Liver (tissue), 9 donors: Measurements from ENCODE around the gene MADD. TPM values are rescaled to one million over a fixed set of nuclear protein-coding genes. Genes with fewer than 3 reads are reported as not detected.

ENCODE experiments used
- DNase-seq: peaks from one replicate; pipeline ENCODE4 v3.0.0-alpha.2; 2017; ENCODE audit warnings: low spot score
- H3K27ac ChIP-seq, 2 donors: one replicate each; pipeline ENCODE4 v1.7.0; 2013; ENCODE audit warnings: inconsistent platforms in 2 of 2, low read length in 2 of 2, control low read depth in 1 of 2, low read depth in 1 of 2, mild to moderate bottlenecking in 1 of 2
- H3K27me3 ChIP-seq, 4 donors: one replicate each; pipeline versions ENCODE4 v1.6.1 to v1.7.0; 2013; ENCODE audit warnings: low read length in 3 of 4, inconsistent platforms in 1 of 4, mild to moderate bottlenecking in 1 of 4, moderate library complexity in 1 of 4; ENCODE audit not compliant: control insufficient read depth in 4 of 4, insufficient read depth in 4 of 4
- H3K36me3 ChIP-seq, 4 donors: one replicate each; pipeline versions ENCODE4 v1.6.1 to v1.7.0; 2013; ENCODE audit warnings: low read length in 3 of 4, mild to moderate bottlenecking in 3 of 4, low read depth in 1 of 4, moderate library complexity in 1 of 4; ENCODE audit not compliant: control insufficient read depth in 4 of 4, insufficient read depth in 3 of 4
- H3K4me1 ChIP-seq, 4 donors: one replicate each; pipeline versions ENCODE4 v1.6.1 to v1.7.0; 2013; ENCODE audit warnings: low read length in 3 of 4, mild to moderate bottlenecking in 3 of 4, moderate library complexity in 1 of 4; ENCODE audit not compliant: control insufficient read depth in 4 of 4, insufficient read depth in 4 of 4
- H3K4me3 ChIP-seq, 3 donors: one replicate each; pipeline versions ENCODE4 v1.6.1 to v1.7.0; 2013; ENCODE audit warnings: low read length in 3 of 3, control low read depth in 1 of 3, low read depth in 1 of 3, mild to moderate bottlenecking in 1 of 3
- H3K9ac ChIP-seq, 2 donors: one replicate each; pipeline ENCODE4 v1.7.0; 2013; ENCODE audit warnings: low read length in 2 of 2, mild to moderate bottlenecking in 2 of 2, moderate library complexity in 2 of 2, control low read depth in 1 of 2, low read depth in 1 of 2
- H3K9me3 ChIP-seq, 4 donors: one replicate each; pipeline versions ENCODE4 v1.6.1 to v1.7.0; 2013; ENCODE audit warnings: low read length in 3 of 4; ENCODE audit not compliant: control insufficient read depth in 4 of 4
- ATF3 ChIP-seq: IDR thresholded peaks from 2 replicates; pipeline ENCODE4 v1.6.1; 2016; ENCODE audit warnings: antibody characterized with exemption
- CTCF ChIP-seq: fragments of 150-350 bp; IDR thresholded peaks from 2 replicates; pipeline ENCODE4 v1.5.1; 2017; ENCODE audit warnings: improper control_type of control experiment, low read depth, low read length; ENCODE audit not compliant: missing input control
- EGR1 ChIP-seq, 2 donors: IDR thresholded peaks; 2 replicates each; pipeline ENCODE4 v1.6.1; 2016 to 2018; ENCODE audit warnings: antibody characterized with exemption in 2 of 2, low read depth in 2 of 2
- FOXA2 ChIP-seq: IDR thresholded peaks from 2 replicates; pipeline ENCODE4 v1.6.1; 2016; ENCODE audit warnings: antibody characterized with exemption
- GABPA ChIP-seq, 2 donors: IDR thresholded peaks in 1 of 2; conservative IDR thresholded peaks in 1 of 2; 2 replicates each; pipeline ENCODE4 v1.6.1; 2016; ENCODE audit warnings: antibody characterized with exemption in 2 of 2, mild to moderate bottlenecking in 1 of 2, moderate library complexity in 1 of 2
- HNF4A ChIP-seq, 2 donors: conservative IDR thresholded peaks; 2 replicates each; pipeline ENCODE4 v1.6.1; 2016; ENCODE audit warnings: antibody characterized with exemption in 2 of 2, mild to moderate bottlenecking in 2 of 2
- HNF4G ChIP-seq: IDR thresholded peaks from 2 replicates; pipeline ENCODE4 v1.6.1; 2016; ENCODE audit warnings: antibody characterized with exemption
- JUND ChIP-seq, 2 donors: IDR thresholded peaks; 2 replicates each; pipeline ENCODE4 v1.6.1; 2016; ENCODE audit warnings: antibody characterized with exemption in 2 of 2
- MAX ChIP-seq: IDR thresholded peaks from 2 replicates; pipeline ENCODE4 v1.6.1; 2016; ENCODE audit warnings: antibody characterized with exemption
- NR2F2 ChIP-seq: IDR thresholded peaks from 2 replicates; pipeline ENCODE4 v1.6.1; 2016; ENCODE audit warnings: antibody characterized with exemption
- REST ChIP-seq: IDR thresholded peaks from 2 replicates; pipeline ENCODE4 v1.6.1; 2016; ENCODE audit warnings: antibody characterized with exemption, mild to moderate bottlenecking
- RXRA ChIP-seq, 2 donors: IDR thresholded peaks; 2 replicates each; pipeline ENCODE4 v1.6.1; 2017 to 2018; ENCODE audit warnings: antibody characterized with exemption in 2 of 2, mild to moderate bottlenecking in 1 of 2
- SP1 ChIP-seq: IDR thresholded peaks from 2 replicates; pipeline ENCODE4 v1.6.1; 2018; ENCODE audit warnings: antibody characterized with exemption, mild to moderate bottlenecking
- TAF1 ChIP-seq: conservative IDR thresholded peaks from 2 replicates; pipeline ENCODE4 v1.6.1; 2016; ENCODE audit warnings: antibody characterized with exemption, mild to moderate bottlenecking
- YY1 ChIP-seq: IDR thresholded peaks from 2 replicates; pipeline ENCODE4 v1.6.1; 2016; ENCODE audit warnings: antibody characterized with exemption, mild to moderate bottlenecking
- ZBTB33 ChIP-seq: IDR thresholded peaks from 2 replicates; pipeline ENCODE4 v1.6.1; 2016; ENCODE audit warnings: antibody characterized with exemption
- WGBS: extraction: QIAGEN DNeasy Blood & Tissue Kit; methylation state at CpG from one replicate; pipeline ENCODE4 v1.1.7; 2013; 5-methylcytosine and 5-hydroxymethylcytosine counted together
- polyA plus RNA-seq, 2 donors: library from polyadenylated mRNA; stranded (reverse) in 1 of 2; unstranded in 1 of 2; fragments of 200-250 nt in 1 of 2; fragments of >200 nt in 1 of 2; fragmentation: Nextera tagmentation in 1 of 2; extraction: Ambion mirVana in 1 of 2; gene quantifications; one replicate each; pipeline versions ENCODE4 v1.2.1 to v1.2.3, GENCODE V29; 2013 to 2015
- total RNA-seq, 2 donors: library from RNA; depleted of rRNA; stranded (reverse); fragments of >200 nt; gene quantifications; one replicate each; pipeline ENCODE4 v1.2.3, GENCODE V29; 2014
- donor health status: healthy.
- donor health status: healthy.
- donor health status: healthy.
- donor health status: healthy.
- donor health status: healthy.

MADD gene
- total and polyA plus RNA-seq, 4 donors: 9.9 to 20.5 (median 11.1) TPM

- DNase-seq: no peak
- TF ChIP-seq SP1 (no peak), ATF3 (no peak), YY1 (no peak), RXRA (IDR thresholded peaks at IDR 0.05) (no peak), ZBTB33 (no peak), NR2F2 (no peak), GABPA (IDR thresholded peaks at IDR 0.05 in 1 of 2, conservative IDR thresholded peaks at IDR 0.05 in 1 of 2) (no peak), FOXA2 (no peak), REST (no peak), TAF1 (no peak), MAX (no peak), EGR1 (IDR thresholded peaks at IDR 0.05; ENCODE audit: low read depth in 2 of 2) (no peak), JUND (IDR thresholded peaks at IDR 0.05) (no peak), HNF4A (conservative IDR thresholded peaks at IDR 0.05) (no peak), HNF4G (no peak), CTCF (no peak)
- Histone ChIP-seq H3K27me3 (no peaks in the 10 kb centered on the region), H3K9ac (no peak overlapping the region), H3K4me1 (no peaks in the 10 kb centered on the region), H3K4me3 (no peak overlapping the region), H3K27ac (no peak overlapping the region), H3K9me3 (no peaks in the 10 kb centered on the region), H3K36me3 (peaks cover 0 to 5% (median 0%) of the 10 kb centered on the region in 4 donors)
- 92% methylated on average over 7 of the region's 7 CpGs for WGBS
Measured at GRCh38 chr11:47225552-47226400, 44.2 kb upstream of the MADD start.
